ENCODE results near the gene PPFIBP2.

PPFIBP2 gene

GRCh38 chr11:7605186-7605943, 91.6 kb downstream of the PPFIBP2 start:
- DNase-seq = no peak

GRCh38 chr11:7606496-7606895, 92.7 kb downstream of the PPFIBP2 start:
- DNase-seq = no peak

DNA sequence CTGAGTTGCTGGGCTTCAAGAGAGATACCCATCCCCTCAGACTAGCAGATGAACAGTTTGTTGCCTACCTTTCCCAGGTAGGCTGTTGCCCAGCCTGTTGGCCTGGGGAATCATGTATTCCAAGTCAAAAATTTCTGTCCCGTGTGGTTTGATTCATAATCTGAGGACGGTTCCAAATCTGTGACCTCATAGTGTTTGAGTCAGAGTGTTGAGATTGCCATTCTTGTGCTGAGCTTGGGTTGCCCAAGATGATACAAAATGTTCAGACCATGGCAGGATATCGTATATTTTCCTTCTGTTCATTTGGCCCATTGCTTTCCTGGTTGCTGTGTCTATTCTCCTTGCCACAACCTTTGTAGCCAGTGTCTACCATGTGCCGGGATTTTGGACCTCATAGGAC, 95.2 kb downstream of the PPFIBP2 start:
- DNase-seq = no peak

- DNase-seq = no peak
Observed at GRCh38 chr11:7609521-7609920, 95.7 kb downstream of the PPFIBP2 start.

DNA sequence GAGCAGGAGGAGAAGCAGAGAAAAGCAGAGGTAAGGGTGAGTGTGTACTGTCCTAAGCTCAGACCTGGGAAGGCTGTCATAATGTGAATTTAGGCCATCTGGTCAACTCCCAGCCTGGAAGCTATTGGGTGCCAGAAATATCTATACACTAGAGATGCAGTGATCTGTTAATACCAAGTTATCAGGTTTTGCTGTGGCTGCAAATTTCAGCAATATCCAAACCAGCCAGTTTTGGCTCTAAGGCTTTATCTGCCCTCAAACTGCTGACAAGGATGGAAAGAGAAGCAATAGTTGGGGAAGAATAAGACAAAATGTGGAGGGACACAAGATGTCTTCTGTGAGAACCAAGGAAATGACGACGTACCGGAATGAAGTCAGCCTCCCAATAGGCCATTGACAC, 96.6 kb downstream of the PPFIBP2 start:
- DNase-seq = no peak

DNA sequence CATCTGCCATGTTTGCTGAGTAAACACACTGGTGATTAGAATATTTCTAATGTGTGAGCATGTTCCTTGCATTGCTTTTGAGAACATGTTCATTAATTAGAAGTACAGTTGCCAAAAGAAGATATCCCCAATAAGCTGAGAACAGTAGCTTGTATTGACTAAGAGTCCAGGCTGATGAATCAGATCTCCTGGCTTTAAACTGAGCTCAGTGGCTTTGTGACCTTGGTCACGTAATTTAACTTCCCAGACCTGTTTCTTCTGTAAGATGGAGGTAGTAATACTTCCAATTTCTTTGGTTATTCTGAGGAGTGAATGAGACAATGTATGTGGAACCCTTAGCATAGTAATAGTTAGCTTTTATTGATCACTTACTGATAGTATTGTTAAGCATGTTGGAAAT, 97.6 kb downstream of the PPFIBP2 start:
- no peak for DNase-seq

DNA sequence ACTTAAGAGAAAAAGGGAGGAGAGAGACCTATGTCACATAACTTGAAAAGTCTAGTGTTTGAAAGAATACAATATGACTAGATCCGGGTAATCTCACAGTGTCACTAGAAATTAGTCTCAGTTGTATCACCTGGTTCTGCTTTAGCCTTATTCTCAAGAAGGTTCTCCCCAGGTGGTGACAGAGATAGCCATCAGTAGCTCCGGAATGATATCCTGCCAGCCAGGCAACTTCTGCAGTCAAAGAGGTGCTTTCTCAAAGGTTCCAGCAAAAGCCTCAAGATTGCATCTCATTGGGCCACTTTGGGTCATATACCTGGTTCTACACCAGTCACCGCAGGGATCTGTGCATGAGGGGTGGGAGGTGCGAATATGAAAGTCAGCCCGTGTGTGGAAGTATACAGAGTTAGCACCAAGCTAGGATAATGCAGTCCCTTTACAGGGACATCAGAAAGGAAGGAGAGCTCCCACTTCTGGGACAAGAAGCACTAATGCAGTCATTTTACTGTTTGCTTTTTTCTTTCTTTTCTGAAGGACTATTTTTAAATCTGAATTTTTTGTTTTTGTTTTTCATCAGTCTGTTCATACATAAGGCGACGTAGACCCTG, 98.4 kb downstream of the PPFIBP2 start:
- DNase-seq = no peak

GRCh38 chr11:7612661-7613393, 99.0 kb downstream of the PPFIBP2 start:
- no peak for DNase-seq

GRCh38 chr11:7613394-7613720, 99.6 kb downstream of the PPFIBP2 start:
- DNase-seq = no peak

DNA sequence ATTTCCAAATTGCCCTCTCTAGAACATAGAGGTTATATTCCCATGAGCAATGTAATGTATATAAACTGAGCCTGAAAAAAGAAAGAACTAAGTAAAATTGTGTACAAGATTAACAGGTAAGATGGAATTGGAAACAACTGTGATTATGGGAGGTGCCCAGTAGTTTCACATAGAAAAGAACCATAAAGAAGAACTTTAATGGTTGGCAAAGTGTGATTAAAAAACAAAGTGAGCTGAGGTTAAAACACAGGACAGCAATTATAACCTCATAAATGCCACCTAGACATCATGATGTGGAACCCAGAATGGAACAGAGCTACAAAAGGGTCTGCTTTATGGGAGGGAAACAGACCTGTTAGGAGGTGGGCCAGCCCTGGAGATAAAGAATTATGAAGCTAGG, 100.9 kb downstream of the PPFIBP2 start:
- no peak for DNase-seq

DNA sequence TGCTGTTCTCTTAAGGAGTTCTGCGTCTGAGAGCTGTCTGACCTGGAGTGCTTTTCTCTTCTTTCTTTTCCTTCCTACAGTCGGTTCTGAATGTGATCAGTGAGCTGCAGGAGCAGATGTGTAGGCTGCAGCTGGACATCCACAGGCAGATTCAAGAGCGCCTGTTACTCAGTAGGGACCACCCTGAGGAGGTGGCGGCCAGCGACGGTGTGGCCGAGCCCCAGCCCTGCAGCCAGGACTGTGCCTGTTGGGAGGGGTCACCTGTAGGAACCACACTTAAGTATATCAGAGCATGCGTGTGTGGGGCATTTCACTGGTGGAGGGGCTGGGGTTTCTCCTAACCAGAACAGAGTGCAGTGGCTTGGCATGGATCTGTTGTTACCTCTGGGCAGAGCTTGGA, 103.2 kb downstream of the PPFIBP2 start:
- no peak for DNase-seq

DNA sequence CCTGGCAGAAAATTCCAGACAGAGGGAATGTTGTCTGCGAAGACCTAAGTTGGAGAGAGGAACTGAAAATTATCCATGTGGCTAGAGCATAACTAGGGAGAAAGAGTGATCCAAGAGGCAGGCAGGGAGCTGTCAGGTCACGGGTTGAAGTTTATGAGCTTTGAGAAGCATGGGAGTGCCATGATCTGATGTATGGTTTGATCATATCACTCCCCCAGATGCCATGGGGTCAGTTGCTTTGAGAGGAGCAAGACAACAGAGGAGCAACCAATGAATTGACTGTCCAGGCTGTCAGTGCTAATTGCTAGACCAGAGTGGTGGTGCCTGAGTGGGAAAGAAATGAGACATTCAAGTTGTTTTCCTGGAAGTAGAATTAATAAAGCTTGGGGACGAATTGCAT, 105.5 kb downstream of the PPFIBP2 start:
- DNase-seq = no peak

GRCh38 chr11:7621090-7621489, 107.3 kb downstream of the PPFIBP2 start:
- no peak for DNase-seq

DNA sequence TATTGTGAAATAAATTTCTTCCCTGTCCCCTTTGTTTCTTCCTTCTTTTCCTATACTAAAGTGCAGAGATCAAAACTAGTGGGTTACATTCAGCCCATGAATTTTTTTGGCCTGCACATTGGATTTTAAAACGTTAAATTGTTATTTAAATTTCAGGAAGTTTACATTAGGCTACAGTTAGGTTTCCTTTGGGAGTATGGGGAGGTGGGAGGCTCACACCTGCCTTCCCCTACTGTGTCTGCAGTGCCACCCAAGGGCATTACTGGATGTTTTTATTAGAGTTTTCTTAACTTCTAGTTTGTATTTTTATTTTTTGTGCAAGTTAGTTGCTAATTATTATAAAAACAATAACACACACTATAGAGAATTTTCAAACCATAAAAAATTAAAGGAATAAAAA, 107.8 kb downstream of the PPFIBP2 start:
- DNase-seq = no peak

DNA sequence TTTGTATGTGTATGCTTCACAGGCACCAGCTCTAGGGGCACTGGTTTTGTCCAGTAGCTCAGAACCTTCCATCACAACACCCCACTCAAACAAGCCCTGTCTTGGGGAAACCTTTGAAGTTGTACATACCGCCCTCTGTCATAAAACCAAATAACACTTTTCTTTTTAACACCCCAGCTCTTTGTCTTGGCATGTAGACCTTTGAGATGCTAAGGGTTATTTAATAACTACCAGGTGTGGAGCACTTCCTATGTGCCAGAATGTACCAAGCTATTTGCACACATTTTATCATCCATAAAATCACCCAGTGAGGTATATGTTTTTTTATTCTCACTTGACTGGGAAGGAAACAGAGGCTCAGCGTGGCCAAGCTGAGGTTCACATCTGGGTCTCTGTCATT, 108.9 kb downstream of the PPFIBP2 start:
- DNase-seq = no peak

DNA sequence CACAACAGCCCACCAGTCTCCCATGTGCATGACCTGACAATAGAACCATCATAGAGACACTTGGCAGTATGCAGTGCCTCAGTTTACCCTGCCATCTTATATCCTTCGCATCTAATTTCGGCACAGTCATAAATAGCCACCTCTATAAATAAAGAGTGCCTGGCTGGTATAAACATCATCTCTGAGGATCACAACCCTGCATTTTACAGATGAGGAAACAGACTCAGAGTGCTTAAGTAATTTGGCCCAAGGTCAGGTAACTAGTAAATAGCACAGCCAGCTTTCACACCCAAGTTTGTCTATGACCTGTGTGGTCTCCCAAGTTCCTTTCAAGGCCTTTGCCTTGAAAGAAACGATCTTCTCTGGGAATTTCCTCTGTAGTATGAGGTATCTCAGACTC, 114.9 kb downstream of the PPFIBP2 start:
- no peak for DNase-seq

DNA sequence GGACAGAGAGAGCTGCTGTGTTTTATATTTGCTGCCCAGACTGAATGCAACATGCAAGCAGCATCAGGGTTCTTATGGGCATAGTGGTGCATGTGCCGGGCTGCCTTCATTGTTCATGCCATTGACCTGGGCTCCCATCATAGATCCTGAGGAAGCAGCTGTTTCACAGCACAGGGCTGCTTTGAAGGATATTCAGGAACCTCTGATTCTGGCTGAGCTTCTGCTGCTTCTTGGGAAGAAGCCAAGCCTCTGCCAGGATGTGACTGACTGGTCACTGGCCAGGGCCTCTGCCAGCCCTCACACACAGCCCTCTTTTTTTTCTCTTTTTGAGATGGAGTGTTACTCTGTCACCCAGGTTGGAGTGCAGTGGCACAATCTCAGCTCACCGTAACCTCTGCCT, 116.2 kb downstream of the PPFIBP2 start:
- no peak for DNase-seq

DNA sequence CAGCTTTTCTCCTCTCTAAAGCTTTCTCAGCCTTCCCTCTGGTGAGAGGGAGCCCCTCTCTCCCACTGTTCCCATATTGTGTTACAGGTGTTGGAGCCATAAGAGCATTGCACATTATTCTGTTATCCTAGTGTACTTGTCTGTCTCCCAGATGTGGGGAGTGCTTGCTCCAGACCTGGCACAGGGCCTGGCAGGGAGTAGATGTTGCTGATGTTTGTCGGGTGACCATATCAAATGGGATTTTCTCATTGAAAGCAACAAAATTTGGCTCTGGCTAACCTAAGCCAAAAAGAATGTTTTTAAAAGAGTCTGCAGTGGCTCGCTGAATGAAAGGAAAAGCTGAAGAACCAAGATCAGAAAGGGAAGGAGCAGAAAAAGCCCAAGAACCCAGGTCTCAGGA, 118.4 kb downstream of the PPFIBP2 start:
- DNase-seq = no peak

GRCh38 chr11:7635137-7635536, 121.3 kb downstream of the PPFIBP2 start:
- DNase-seq = no peak

- DNase-seq = no peak
Observed at GRCh38 chr11:7635708-7636107, 121.9 kb downstream of the PPFIBP2 start.

DNA sequence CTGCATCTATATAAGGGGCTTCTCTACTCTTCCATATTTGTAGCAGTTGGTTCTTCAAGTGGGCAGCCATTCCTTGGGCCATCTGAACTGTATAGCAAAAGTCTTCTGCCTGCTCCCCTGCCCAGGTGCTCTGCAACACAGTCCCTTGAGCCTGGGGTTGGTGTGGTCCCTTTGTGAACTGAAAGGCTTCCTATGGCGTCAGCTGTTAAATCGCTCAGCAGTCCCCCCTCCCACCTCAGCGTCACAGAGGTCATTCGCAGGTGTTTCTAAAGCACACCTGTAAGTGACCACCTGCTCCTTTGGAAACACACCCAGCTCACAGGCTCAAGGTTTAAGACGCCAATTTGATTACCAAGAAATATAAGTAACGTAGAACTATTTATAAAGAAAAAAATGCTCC, 122.6 kb downstream of the PPFIBP2 start:
- DNase-seq = no peak

GRCh38 chr11:7637447-7638157, 123.8 kb downstream of the PPFIBP2 start:
- DNase-seq = no peak

Measured in retina (tissue), 1 donor.